ENCODE data around the gene ARHGAP22.

The ARHGAP22 gene

DNA sequence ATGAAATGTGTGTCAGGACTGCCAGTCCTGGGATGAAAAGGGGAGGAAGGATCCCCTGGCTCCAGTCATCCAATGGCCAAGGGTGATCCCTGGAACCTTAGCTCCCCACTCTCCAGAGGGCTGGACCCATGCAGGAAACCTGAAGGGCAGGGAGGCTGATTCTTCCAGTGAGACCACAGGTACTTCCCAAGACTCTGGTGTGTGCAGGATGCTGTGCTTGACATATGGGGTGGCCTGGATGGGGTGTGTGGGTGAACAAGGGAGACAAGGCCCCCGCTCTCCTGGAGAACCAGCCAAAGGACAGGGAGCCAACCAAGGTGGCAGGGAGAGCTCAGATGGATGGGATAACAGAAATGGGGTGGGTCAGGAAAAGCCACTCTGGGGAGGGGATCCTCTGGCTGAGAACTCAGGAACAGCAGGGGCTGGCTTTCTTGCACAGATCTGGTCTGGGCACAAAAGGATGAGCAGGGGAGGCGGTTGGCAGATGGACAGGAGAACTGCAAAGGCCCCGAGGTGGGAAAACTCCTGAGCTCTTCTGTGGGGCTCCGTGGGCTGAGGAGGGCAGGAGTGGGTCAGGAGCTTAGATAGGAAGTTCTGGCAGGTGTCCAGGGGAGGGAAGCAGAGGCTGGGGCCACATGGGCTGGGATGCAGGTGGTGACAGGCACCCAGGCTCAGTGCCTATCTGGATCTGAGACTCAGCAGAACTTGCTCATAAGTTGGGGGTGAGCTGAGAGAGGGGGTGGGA, 100.6 kb downstream of the ARHGAP22 start:
- H3K4me3 ChIP-seq (ENCODE audit: low read depth, low read length): no peak overlapping the region
- no peak for TF ChIP-seq CTCF (IDR thresholded peaks at IDR 0.05; ENCODE audit: borderline replicate concordance, insufficient read depth, low read depth, low read length)

DNA sequence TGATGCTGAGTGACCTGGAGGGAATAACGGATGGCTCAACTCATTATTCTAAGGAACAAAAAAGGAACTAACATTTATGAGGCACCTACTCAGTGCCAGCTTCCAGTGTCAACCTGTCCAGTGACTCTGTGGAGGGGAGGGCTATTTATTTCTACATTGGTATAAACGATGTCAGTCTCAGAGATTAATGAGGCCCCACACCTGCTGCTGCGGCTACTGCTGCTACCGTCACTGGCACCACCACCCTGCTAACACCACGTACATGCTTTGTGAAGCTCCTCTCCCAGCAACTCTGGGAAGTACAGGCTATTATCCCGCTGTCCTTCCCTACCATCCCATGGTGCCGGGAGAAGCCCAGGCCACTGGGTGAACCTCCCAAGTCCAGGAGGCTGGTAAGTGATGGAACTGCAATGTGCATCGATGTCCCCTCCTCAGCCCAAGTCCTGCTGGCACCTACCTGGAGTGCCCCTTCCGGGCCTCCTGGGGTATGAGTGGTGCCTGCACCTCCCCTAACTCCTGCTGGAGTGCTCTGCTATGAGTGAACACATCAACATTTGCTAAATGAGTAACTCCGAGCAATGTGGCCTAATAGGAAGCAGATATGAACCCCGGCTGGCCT, 101.5 kb downstream of the ARHGAP22 start:
- TF ChIP-seq CTCF (IDR thresholded peaks at IDR 0.05; ENCODE audit: borderline replicate concordance, insufficient read depth, low read depth, low read length): no peak
- H3K4me3 ChIP-seq (ENCODE audit: low read depth, low read length): no peak overlapping the region

- no peak overlapping the region for H3K4me3 ChIP-seq (ENCODE audit: low read depth, low read length)
- TF ChIP-seq CTCF (IDR thresholded peaks at IDR 0.05; ENCODE audit: borderline replicate concordance, insufficient read depth, low read depth, low read length): no peak
Measured at GRCh38 chr10:48502791-48503190, 102.1 kb downstream of the ARHGAP22 start.

GRCh38 chr10:48501787-48502771, 102.8 kb downstream of the ARHGAP22 start:
- no peak overlapping the region for H3K4me3 ChIP-seq (ENCODE audit: low read depth, low read length)
- no peak for TF ChIP-seq CTCF (IDR thresholded peaks at IDR 0.05; ENCODE audit: borderline replicate concordance, insufficient read depth, low read depth, low read length)

DNA sequence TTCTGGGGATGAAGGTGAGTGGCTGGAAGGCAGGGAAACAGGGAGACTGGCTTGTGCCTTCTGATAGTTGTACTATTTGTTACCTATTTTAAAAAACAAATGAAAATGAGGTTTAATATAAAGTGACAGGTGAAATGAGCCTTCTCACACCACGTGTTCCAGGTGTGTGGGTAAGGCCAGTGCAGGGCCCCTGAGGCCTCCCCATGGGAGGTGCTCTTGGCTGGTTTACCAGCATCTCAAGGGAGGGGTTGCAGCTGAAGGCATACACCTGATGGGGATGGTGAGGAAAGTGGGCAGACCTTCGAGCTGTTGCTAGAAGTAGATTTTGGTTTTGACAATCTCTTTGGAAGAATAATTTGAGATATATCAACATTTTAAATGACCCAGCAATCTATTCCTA, 103.6 kb downstream of the ARHGAP22 start:
- TF ChIP-seq CTCF (IDR thresholded peaks at IDR 0.05; ENCODE audit: borderline replicate concordance, insufficient read depth, low read depth, low read length): no peak
- H3K4me3 ChIP-seq (ENCODE audit: low read depth, low read length): no peak overlapping the region

- no peak overlapping the region for H3K4me3 ChIP-seq (ENCODE audit: low read depth, low read length)
- TF ChIP-seq CTCF (IDR thresholded peaks at IDR 0.05; ENCODE audit: borderline replicate concordance, insufficient read depth, low read depth, low read length): no peak
Measured at GRCh38 chr10:48500771-48501170, 104.1 kb downstream of the ARHGAP22 start.

Measured in GM12875 (cell line).